ENCODE data around the gene CYB561D2. TPM values are rescaled to one million over a fixed set of nuclear protein-coding genes. Genes with fewer than 3 reads are reported as not detected.
"Not testable (repeated sequence)": the region's sequence is repeated elsewhere in the genome, so short reads cannot be mapped to it uniquely, and the experiment has no call there.

CYB561D2 gene, protein sequence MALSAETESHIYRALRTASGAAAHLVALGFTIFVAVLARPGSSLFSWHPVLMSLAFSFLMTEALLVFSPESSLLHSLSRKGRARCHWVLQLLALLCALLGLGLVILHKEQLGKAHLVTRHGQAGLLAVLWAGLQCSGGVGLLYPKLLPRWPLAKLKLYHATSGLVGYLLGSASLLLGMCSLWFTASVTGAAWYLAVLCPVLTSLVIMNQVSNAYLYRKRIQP
- 28.2 and 28.8 TPM in 2 replicates for polyA plus RNA-seq (2014; cell fraction: cytosol; rRNA removed)
- 19.9 and 28.3 TPM in 2 replicates for polyA plus RNA-seq (2014; cell fraction: nucleus; rRNA removed)

DNA sequence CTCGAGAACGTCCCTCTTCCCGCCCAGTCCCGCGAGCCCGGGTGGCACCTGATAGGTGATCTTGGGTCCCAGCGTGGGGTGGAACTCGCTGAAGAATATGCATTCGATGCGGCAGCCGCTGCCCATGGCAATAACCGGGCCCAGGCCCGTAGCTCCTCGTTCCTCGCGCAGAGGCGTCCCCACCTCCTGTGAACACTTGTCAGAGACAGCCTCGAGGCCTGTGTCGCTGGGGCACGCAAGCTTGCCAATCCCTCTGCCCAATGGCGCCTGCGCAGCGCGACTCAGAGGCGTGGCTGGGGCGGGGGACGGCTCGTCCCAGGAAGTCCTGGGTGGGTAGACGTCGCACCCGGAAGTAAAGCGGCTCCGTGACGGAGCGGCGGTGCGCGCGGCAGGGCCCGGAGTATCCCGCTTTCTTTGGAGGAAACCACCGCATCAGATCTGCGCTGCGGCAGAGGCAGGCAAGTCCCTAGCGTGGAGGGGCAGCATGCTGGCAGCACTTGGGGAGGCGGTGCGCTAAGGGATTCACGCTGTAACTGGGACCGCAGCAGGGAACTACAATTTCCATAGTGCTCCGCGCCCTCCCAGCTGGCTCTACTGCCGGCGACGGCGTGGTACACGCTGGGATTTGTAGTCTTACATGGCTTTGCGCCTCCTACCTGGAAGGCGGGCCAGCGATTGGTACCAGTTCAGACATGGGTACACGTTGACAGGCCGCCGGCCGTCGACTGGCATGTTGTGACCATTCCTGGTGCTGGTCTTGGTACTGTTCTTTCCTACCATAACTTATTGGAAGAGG, at the start of gene CYB561D2, which contains the start of gene NPRL2:
TSS of gene CYB561D2 (plus strand) at position 336 of the 796 bp plus-strand sequence. CDS start 572 bp downstream, outside the sequence.
TSS of gene NPRL2 (minus strand) at position 249 of the 796 bp plus-strand sequence. CDS start at position 126, 123 bp downstream.
- peak; percentile 91 for DNase-seq (ENCODE audit: low spot score)

DNA sequence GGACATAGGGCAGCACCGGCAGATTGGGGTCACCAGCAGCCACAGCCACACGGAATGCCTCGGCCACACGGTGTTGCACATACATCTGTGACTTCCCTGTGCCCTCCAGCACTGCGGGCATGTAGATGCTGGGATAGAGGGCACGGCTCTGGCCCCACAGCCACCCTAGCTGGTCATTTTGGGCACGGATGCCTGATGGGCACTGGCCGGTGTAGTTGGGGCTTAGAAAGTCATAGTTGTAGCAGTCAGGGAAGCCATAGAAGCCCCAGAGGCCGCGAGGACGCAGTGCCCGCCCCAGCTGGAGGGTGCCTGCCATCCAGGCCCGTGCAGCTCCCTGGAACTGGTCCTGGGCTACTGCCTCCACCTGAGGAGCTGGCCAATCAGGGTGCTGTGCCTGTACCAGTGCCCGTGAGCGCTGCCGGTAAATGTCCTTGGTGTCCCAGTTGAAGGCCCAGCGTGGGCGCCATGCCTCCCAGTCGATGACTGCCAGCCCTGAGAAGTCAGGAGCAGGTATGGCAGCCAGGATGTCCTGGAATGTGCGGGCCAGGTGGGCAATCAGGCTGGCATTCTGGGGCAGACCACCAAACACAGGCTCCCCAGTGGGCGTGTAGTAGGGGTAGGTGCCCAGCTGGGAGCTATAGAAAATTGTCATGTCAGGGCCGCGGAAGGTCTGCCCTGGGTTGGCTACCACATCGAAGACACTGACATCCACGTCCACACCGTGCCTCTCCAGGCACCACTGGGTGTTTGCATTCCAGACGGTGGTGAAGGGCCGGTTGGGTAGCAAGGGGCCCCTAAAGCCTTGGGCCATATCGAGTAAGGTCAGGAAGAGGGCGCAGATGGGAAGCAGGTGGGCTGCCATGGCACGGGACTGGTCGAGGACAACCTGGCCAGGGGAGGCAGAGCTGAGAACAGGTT, 48.3 kb upstream of the CYB561D2 start:
- DNase-seq (ENCODE audit: low spot score) = no peak

DNA sequence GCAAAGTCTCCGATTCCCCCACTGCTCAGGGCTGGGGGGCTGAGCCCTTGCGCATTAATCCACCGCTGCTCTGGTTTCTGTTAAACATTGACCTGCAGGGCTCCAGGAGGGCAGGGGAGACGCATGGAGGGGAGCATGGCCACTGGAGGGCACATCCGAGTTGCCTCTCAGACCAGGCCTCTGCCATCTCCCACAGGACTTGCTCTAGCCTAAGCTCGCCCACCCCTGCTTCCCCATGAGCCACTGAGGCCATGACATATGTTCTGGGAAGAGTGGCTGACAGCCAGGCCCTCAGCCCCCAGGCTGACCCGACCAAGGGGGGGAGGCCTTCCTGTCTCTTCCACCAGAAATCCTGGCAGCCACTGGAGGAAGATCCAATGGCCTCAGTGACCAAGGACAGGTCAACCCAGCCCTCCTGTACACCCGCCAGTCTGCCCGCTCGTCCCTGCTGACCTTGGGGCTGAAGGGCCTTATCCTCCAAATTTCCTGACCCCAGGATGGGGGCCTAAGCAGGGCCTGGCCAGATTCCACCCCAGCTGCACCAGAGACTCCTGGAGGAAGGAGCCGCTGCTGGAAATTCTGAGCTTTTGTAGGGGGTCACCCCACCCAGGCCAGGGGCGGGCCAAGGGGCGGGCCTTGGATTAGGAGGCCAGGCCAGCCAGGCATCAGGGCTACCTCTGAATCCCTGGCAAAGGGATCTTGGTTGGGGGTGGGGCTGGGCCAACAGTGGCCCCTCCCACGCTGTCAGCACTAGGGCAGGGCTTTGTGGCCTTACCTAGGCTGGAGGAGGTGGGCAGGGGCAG, 47.4 kb upstream of the CYB561D2 start, which contains the start of gene HYAL1:
TSS of gene HYAL1 (minus strand) at position 562 of the 803 bp plus-strand sequence. CDS start 618 bp downstream, outside the sequence.
- DNase-seq (ENCODE audit: low spot score) = peak; percentile 71

DNA sequence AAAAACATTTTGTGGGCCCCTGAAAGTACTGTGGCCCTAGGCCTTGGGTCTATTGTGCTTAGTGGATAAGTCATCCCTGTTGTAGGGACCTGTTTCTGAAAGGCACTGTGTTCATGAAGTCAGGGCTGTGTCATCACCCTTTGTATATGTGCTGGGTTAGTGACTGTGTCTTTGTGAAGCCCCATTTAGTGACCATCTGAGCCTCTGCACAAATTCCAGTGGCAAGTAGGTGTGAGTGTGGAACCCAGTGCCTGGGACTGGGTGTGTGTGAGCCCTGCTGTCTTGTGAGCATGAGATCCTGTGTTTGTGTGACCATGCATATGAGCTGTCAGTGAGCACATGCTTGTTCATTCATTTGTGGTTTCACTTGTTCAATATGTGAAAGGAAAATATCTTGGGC, 46.1 kb upstream of the CYB561D2 start:
- DNase-seq (ENCODE audit: low spot score) = no peak

DNA sequence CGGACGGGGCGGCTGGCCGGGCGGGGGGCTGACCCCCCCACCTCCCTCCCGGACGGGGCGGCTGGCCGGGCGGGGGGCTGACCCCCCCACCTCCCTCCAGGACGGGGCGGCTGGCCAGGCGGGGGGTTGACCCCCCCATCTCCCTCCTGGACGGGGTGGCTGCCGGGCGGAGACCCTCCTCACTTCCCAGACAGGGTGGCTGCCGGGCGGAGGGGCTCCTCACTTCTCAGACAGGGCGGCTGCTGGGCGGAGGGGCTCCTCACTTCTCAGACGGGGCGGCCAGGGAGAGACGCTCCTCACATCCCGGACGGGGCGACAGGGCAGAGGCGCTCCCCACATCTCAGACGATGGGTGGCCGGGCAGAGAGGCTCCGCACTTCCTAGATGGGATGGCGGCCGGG, 38.6 kb upstream of the CYB561D2 start:
- DNase-seq (ENCODE audit: low spot score) = not testable (repeated sequence)

DNA sequence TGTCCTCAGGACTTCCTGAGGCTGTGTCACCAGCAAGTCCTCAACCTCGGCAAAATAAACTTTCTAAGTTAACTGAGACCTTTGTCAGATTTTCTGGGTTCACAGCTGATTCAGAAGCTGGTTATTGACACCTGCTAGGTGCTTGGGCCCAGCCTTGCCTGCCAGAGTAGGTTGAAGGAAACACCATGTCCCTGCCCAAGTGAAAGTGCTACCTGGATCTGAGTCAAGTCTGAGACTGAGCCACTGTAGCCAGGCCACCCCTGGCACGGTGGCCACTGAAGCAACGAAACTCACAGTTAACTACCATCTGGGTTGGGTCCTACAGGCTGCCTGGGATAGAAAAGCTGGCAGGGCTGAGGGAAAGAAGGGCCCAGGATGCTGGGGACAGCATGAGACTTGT, 36.3 kb upstream of the CYB561D2 start:
- DNase-seq (ENCODE audit: low spot score) = no peak

DNA sequence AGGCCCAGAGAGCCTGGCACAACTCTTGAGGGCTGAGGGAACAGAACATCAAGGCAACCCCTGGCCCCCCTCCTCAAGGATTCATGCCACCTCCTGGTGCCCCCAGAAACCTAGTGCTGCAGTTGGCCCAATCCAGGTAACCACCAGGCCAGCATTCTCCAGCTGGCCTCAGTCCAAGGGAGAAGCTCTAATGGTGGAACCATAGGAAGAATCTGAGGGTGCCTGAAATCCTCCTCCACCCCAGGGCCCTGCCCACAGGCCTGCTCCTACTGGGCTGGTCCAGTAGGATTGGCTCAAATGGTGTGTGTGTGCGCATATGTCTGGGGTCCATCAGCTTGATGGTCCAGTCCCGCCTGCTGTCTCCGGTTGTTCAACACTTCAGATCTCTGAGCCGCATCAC, 35.8 kb upstream of the CYB561D2 start:
- DNase-seq (ENCODE audit: low spot score) = no peak

DNA sequence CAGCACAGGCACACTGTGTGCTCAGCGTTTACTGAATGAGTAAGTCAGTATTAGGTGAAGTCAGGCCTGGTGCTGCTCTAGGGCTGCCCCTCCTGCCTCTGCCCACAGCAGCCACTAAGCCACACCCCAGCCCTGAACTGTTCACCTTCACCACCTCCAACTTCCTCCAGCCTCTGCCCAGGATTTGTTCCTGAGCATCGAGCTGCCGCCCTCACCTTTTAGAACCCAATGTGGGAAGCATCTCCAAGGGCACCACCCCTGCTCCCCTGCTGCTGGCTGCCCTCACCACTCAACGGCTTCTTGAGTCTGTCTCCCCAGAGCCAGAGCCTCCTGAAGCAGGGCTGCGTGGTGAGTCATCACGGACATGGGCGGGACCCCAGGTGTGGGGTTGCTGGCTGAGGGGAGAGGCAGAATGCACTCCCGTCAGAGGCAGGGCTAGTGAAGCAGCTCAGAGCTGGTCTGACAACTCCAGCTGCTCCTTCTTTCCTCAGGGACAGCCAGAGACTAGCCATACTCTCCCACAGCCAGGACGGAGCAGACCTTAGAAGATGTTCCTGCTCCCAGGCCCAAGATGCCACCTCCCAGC, 33.9 kb upstream of the CYB561D2 start:
- DNase-seq (ENCODE audit: low spot score) = no peak

DNA sequence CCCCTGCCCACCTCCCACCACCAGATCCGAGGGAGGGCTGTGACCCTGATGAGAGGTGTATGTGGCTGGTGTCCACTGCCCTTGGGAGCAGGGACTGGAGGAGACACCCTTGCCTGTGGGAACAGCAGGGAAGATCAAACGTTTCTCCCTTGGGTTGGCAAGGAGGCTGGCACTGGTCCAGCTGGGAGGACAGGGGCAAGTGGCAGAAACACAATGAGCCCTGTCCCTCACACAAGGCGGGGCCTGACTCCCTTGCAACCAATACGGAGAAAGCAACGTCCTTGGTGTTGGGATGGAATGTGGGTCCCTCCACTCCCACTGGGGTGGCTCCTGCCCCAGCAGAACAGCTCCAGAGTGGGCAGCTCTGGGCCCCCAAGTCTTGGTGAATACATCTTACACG, 33.4 kb upstream of the CYB561D2 start:
- DNase-seq (ENCODE audit: low spot score) = no peak

DNA sequence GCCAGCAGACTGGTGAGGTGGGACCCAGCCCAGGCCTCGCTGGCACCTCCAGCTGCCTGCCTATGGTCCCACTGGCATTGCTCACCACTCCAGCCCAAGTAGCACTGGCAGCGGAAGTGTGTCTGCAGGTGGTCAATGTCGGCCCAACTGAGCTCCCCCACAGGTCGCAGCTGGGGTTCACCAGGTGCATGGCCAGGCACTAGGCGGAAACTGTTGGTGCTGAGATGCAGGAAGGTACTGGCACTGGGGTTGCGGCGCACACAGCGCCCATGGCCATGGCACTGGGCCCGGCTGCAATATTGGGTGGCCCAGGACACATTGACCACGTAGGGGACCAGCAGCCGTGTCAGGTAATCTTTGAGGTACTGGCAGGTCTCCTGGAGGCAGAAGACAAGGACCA, 32.5 kb upstream of the CYB561D2 start:
- no peak for DNase-seq (ENCODE audit: low spot score)

DNA sequence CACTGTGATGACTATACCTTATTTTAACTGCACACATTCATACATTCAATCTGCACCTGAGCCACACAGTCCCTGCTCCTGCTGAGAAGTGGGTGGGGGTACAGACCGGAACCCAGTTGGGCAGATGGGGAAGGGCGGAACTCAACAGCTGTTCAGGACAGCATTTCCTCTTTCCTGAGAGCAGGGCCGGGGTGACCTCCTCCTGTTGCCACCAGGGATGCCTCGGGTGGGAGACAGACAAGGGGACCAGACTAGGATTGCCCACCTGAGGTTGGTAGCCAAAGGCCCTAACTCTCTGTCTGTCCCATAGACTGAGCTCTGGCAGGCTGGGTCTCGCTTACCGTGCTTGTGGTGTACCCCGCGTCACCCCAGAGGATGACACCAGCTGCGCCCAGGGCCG, 32.0 kb upstream of the CYB561D2 start:
- DNase-seq (ENCODE audit: low spot score) = no peak

DNA sequence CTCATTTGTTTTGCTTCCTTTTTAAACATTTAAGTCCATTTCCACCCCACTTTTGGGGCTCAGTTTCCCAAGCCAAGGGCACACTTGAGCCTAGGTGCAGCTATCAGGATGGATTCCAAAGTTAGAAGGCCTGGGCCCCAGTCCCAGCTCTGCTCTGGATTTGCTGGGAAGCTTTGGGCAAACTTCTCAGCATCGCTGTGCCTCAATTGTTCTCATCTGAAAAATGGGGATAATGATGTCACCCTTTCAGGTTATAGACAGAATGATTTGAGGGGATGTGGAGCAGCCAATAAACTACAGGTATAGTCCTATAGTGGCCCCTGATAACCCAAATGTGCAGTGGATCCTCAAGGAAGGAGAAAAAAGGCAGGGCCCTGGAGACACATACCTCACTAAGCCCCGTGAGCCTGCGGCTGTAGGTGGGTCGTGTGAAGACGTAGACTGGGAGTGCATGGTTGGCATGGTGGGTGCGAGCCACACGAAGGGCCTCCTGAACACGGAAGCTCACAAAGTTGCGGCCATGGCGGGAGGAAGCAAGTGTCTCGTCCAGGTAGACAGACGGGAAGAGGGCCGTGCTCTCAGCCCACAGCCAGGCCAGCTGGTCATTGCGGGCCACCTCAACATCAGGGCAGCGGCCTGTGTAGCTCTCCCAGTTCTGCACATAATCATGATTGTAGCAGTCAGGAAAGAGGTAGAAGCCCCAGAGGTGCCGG, 31.3 kb upstream of the CYB561D2 start:
- DNase-seq (ENCODE audit: low spot score) = no peak

DNA sequence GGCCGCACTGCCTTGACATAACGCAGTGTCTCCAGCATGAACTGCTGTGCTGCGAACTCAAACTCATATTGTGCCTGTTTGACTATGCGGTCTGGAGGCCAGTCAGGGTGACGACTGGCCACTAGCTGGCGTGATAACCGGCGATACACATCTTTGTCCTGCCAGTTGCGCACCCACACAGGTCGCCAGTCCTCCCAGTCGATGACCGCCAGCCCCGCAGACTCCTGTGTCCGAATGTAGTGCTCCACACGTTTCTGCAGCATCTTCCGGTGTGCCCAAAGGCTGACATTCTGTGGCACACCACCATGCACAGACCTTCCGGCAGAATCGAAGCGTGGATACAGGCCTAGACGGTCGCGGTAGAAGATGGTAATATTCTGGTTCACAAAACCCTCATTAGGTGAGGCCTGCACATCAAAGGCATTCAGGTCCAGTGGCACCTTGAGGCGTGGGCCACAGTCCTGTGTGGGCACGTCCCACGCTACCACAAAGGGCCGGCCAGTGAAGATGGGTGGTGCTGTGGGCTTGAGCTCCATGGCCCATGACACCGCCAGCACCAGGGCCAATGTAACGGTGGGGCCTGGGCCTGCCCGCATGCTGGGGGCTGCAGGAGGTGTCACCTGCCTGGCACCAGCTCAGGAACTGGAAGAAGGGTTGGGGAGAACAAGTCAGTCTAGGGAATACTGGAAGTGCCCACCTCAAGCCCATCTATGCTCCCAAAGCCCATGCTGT, 30.6 kb upstream of the CYB561D2 start:
- DNase-seq (ENCODE audit: low spot score) = no peak

DNA sequence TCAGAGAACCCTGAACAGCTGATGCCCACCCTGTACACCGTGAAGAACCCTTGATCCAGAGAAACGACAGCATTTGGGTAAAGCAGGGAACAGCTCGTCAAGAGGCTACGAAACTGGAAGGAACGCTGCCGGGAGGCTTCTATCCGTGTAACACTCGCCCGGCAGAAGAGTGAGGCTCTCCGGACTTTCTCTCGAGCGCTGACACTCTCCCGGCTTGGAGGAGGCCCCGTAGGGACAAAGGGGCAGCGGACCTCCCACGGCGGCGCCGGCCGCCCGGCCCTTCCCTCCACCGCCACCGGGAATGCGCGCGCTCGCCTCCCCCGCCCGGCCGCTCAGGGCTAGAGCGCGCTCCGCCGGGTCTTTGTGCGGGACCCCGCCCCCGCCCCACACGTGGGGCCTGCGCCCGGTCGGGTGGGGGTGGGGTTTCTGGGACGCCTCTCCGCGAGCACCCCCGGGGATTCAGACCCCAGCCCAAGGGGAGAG, 29.8 kb upstream of the CYB561D2 start:
- DNase-seq (ENCODE audit: low spot score) = peak; percentile 67

DNA sequence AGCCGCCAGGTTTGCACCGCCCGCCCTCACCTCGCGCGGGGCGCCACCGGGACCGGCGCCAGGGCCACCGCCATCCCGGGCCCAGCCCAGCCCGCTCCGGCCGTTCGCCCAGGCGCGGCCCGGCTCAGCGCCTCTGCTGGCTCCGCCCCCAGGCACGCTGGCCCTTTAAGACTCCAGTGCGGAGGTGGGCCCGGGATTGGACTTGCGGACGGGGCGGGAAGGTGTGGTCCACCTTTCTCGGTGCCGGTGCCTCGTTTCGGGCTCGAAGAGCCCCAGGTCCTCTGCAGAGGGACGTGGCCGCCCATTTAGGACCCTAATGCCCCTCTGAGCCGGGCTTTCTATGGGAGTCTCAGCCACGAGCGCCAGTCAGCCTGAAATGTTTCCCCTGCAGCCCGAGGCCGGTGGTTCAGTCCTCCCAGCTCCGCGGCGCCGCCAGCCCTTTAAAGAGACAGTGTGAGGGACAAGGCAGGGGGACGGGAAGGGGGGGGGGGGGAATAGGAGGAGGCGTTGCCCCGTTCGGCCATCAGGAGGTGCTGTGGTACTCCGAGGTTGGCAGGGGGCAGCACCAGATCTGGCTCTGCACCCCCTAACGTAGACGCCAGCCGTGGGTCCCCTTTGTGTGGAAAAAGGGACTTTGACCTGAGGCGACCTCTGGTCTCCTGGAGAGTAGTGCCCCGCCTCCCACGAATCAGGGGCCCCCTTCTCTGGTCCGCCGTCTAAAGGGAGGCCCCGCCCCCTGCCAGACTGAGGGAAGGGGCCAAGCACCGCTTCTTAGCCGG, 29.1 kb upstream of the CYB561D2 start:
- DNase-seq (ENCODE audit: low spot score) = peak; percentile 89

DNA sequence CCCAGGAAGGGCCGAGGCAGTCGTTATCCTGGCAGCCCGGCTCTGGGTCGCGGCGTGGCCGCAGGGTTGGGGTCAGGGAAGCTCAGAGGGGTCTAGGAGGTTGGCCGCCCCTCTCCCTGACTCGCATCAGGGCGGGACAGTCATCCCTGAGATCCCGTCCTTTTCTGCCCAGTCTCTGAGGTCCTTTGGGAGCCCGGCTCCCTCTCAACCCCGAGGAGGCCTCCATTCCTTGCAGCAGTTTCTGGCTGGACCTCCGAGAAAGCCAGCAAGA, 28.6 kb upstream of the CYB561D2 start:
- DNase-seq (ENCODE audit: low spot score) = no peak

DNA sequence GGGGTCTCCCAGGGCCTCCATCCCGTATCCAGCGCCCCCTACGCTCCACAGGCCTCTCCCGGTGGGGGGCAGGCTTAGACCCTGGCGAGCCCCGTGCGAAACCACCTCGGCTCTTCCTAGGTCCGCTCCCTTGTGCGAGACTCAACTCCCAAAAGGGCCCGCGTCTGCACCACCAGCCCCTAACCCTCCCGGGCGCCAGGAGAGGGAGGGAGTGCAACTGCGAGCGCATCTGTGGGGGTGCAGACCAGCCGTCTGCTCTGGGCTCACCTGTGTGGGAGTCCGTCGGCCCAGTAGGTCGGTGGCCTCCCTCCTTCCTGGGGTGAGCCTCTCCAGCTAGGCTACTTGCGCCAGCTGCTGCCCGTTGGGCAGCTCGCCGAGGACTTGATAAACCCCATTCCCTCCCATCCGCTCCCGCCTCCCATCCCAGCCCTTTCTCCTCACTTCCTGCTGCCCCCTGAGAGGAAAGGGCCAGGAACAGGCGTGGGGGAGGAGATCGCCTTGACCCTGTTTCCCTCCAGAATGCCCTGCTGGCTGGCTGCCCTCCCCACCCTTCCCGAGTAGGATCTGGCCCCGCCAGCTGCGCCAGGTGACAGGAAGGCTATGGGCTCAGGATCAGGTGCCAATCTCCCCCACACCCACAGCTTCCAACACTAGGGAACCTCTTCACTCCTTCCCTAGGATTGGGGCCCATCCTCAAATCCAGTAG, 28.1 kb upstream of the CYB561D2 start, which contains the start of gene HYAL2:
TSS of gene HYAL2 (minus strand) at position 360 of the 706 bp plus-strand sequence. CDS start 2,256 bp downstream, outside the sequence.
- no peak for DNase-seq (ENCODE audit: low spot score)
